GM19238 (cell line): ENCODE measurements around the gene CCDC71L.

ENCODE experiments used
- DNase-seq: peaks from one replicate; pipeline ENCODE4 v3.0.0; 2011; ENCODE audit warnings: low spot score; ENCODE audit not compliant: insufficient read length

CCDC71L gene

GRCh38 chr7:106609416-106609815 is 51.5 kb downstream of the CCDC71L start:
- no peak for DNase-seq

- no peak for DNase-seq
These were observed 52.3 kb downstream of the CCDC71L start for GRCh38 chr7:106608661-106609060.
